Activated CD8-positive, alpha-beta memory T cell treated with anti-CD3 and anti-CD28 coated beads for 24 hours (primary cell): Measurements from ENCODE around the gene KCNJ4.
A peak's percentile ranks its signal among the peaks of the same experiment; 100 is the strongest.

ENCODE experiments used
- DNase-seq: peaks from one replicate; pipeline ENCODE4 v3.0.0-alpha.2; 2020

KCNJ4 gene

DNA sequence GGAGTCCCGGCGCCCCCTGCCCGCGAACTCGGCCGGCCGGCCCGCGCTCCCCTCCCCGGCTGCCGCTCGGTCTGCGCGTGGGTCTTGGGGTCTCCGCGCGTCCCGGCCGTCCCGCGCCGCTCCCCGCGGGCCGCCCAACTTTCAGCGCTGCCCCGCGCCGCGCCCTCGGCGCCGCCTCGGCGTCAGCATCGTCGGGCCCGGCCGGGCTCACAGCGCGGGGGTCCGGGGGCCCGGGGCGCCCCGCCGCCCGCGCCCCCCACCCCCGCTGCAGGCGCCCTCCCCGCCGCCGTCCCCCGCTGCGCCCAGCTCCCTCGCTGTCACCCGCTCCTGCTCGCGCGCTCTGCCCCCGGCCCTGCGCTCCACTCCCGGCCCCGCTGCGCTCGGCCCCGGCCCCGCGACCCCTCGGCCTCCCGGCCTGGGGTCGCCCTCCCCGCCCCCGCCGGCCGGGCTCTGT lies at the start of gene KCNJ4:
TSS of gene KCNJ4 (minus strand) at position 124 of the 454 bp plus-strand sequence. CDS start 27,067 bp downstream, outside the sequence.
- no peak for DNase-seq

GRCh38 chr22:38503021-38503420 lies 48.0 kb upstream of the KCNJ4 start:
- no peak for DNase-seq

DNA sequence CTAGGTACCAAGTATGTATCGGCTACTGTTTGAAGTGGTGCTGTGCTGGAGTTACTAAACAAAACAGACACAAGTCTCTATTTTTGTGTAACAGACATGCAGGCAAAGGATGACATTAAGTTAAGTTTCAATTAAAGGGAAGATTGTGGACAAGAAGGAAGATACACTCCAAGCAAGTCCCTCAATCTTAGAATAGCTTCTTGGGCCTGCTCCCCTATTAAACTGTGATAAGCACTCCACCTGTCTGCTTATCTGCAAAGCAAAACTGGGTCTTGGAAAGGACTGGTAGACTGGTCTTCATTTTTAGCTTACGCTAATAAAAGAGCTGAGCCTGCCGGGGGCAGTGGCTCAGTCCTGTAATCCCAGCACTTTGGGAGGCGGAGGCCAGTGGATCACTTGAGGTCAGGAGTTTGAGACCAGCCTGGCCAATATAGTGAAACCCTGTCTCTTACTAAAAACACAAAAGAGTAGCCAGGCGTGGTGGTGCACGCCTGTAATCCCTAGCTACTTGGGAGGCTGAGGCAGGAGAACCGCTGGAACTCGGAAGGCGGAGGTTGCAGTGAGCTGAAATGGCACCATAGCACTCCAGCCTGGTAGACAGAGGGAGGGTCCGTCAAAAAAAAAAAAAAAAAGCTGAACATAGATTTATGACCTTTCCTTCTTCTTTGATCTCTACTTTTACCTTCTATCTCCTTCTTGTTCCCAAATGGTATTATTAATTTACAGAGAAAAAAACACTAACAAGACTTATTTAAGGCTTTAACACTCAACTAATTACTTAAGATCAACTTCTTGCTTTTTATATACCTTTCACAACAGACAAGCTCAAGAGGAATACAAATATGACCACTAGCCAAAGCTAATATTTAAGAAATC lies 47.0 kb upstream of the KCNJ4 start:
- DNase-seq = no peak

- DNase-seq = no peak
Observed at GRCh38 chr22:38497869-38498268, 42.9 kb upstream of the KCNJ4 start.

DNA sequence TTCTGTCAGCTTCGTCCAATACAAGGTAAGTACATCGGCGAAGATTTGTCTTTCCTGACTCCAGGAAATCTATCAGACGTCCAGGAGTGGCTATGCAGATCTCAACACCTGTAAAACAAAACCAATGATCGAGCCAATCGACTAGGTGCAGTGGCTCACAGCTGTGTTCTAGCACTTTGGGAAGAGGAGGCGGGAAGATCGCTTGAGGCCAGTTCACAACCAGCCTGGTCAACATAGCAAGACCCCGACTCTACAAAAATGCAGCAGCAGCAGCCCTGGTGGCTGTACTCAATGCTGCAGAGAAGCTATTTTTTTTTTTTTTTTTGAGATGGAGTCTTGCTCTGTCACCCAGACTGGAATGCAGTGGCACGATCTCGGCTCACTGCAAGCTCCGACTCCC lies 39.9 kb upstream of the KCNJ4 start:
- no peak for DNase-seq

DNA sequence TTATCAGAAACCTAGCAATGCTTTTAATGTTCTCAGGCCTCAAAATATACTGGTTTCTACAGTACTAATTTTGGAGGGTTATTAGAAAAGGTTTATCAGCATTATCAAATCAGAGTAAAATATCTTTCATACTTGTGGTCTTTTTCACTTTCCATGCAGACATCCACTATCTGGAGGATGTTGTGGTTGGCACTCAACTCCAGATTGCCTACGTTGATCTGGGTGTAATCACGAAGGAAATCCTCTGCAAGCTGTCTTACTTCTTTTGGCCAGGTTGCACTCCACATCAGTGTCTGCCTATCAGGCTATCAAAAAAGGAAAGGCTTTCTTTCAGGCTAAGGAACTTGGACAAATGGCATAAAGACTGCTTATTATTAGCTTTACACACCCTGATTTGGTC lies 39.5 kb upstream of the KCNJ4 start:
- DNase-seq = no peak

DNA sequence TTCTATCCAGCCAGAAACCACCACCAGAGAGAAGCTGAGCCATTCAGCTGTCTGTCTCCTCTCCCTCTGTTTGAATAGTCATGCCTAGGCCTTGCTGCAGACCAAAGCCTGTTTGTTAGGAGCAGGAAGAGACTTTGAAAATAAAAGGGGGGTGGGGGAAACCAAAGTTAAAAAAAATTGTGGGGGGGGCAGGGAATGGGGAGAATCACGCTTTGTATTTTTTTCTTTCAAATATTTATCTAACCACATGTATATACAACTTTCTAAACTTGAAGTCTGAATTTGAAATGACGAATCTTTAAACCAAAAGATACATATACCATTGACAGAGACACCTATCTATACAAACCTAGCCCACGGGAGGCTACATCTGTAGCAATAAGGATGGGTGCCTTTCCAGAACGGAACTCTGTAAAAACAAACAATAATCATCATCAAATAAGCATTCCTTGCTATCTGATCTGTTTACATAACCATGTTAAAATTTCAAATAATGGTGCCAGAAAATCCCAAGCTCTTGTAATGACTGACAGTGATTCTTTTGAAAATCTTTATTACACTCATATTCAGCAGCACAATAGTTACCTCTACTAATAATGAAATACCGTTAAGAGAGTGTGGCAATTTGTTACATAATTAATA lies 36.8 kb upstream of the KCNJ4 start:
- DNase-seq = no peak

DNA sequence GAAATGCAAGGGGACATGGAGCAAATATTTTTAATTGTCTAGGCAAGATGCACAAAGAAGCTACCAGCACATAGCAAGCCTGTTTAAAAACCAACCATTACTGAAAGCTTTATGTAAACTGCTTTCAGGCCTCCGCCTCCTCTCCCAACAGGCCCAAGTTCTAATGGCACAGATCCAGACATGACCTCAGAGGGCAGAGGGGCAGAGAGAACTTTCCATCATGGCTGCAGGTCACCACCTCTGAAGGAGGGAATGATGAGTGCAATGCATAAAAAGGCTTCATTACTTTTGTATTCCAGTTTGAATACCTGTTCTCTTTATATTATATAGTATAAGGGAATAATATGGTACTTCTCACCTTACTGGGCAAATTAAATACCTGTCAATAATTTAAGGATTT lies 35.9 kb upstream of the KCNJ4 start:
- peak; percentile 48 for DNase-seq

GRCh38 chr22:38490475-38490874 lies 35.5 kb upstream of the KCNJ4 start:
- DNase-seq = peak; percentile 50

DNA sequence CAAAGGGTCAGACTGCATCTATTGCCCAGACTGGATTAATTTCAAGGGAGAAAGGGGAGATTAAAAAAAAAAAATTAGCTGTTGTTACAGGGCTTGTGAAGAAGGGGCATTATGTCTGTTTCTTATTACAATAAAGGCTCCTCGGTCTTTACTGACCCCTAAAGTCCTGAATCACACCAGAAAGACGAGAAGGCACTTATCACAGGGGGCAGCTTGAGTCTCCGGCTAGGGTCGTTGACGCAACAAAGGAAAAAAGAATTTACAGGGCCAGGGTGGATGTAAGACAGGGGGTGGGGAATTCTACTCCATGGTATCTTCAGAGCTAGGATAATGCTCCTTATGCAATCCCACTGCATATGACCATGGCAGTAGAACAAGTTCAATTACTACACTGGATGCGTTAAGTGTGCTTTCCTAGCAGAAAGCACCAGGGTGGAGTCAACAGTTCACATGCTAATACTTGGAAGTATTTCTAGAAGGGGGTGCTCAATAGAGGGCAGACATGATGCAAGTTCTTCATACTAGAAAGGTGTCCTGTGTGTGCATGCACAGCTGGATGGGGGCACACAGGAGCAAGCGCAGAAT lies 34.7 kb upstream of the KCNJ4 start:
- peak; percentile 42 for DNase-seq

DNA sequence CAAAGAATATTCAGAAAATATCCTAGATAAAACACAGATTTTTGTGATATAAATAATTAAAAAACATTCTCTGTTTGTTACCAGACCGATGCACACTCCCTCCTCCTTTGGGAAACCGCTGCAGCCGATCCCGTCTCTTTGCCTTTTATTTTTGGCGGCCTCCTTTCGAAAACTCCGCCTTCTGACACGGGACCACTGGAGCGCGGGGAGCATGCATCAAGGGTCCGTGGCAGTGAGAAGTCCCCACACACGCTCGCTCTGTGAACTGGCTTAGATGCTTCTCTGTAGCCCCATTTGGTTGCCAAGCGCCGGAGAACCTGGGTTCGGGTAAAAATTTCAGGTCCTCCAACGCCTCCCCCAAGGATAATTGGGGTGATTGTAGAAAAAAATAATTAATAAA lies 34.1 kb upstream of the KCNJ4 start:
- DNase-seq = peak; percentile 54

DNA sequence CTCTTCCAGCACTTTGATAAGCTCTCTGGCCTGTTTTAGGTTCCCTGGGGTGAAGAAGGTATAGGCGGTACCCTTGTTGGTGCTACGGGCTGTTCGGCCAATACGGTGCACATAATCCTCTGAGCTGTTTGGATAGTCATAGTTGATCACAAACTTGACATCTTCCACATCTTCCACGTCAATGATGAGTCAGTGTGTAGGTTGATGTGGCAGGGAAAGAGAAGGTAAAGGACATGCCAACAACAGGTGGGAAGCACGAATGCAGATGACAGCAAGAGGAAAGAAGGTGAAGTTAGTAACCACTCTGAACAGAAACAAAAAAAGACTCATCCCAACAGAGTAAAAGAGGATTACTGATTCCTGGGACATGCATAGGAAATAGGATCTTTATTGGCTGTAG lies 32.9 kb upstream of the KCNJ4 start:
- DNase-seq = no peak

- no peak for DNase-seq
Observed at GRCh38 chr22:38485783-38486182, 30.8 kb upstream of the KCNJ4 start.

- DNase-seq = no peak
Observed at GRCh38 chr22:38484244-38484643, 29.2 kb upstream of the KCNJ4 start.

DNA sequence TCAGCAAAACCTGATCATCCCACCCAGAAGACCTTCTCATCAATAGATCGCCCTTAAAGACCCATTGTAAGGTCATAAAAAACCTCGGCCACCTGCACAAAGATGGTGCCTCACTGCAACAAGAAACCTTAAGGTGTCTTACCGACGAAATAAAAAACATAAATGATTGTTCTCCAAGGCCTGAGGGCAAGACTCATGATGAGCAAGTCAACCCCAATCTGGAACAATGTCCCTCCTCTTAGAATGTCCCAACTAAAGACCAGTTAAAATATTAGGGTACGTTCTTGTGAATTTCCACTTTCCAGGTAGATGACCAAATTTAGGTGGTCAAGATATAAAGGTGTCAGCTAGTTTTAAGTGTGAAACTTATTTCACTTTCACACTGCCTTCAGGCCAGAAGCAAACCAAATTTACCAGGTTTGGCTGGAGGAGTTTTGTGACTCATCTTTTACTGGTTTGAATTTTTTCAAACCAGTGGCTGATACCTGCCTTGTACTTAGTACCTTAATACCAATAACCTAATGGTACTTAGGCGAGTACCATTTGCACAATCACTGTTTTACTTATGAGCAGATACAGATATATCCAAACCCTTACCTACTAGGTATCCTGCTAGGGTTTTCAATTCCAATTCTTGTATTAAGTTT lies 27.8 kb upstream of the KCNJ4 start:
- DNase-seq = peak; percentile 28

DNA sequence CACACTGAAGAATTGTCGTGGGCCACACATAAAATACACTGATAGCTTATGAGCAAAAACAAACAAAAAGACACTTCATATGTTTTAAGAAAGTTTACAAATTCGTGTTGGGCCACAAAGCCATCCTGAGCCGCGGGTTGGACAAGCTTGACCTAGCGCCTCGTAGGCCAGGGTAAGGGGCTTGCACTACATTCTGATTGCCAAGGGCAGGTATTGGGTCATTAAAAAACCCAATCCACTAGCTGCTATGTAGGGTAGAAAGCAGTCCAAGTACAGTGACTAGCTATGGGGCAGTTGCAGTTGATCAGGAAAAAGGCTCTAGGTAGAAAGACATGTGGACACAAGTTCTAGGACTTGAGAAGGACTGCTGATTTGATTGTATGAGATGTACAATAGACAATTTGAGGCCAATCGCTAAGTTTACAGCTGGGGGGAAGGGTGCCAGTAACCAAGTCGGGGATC lies 26.9 kb upstream of the KCNJ4 start:
- peak; percentile 56 for DNase-seq

- peak; percentile 52 for DNase-seq
Observed at GRCh38 chr22:38481162-38481870, 26.3 kb upstream of the KCNJ4 start.

GRCh38 chr22:38479096-38479837 lies 24.3 kb upstream of the KCNJ4 start:
- DNase-seq = no peak

DNA sequence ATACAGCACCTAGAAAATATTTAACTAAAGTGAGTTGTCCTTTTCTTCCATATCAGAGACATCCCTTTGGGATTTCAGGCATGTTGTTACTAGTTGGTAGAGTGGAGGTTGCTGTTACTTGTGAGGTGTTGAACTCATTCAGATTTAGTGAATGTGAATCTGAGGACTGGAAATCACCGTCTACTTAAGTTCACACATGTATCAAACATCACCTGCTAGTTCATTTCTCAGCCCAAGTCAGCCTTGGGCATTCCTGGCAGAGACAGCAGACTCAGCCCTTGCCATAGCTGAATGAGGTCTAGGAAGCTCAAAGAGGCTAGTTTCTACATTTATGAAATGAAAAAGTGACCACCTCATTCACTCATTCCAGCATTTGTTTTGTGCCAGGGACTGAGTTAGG lies 22.6 kb upstream of the KCNJ4 start:
- no peak for DNase-seq

DNA sequence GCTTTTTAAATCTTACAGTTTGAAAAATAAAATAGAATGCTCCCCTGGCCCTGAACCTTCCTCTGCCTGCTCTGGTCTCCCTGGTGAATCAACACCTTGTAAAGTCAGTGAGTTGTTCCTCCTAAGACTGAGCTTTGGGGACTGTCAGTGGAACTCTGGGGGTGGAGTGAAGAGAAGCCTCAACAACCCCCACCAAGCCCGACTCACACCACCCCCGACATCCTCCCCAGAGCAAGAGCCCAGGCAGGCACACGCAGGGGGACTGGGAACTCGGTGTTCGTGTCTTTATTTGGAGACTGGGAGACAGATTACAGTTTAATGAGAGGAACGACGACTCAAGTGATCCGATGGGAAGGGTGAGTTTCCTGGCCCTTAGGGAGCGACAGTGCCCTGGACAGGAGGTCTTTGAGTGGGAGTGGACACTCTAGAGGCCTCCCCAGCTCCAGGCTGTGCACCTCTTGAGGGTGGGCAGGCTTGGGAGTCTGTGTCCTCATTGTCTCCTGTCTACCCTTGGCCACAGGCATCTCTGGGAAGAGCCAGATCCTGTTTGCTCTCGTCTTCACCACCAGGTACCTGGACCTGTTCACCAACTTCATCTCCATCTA lies 19.1 kb upstream of the KCNJ4 start:
- no peak for DNase-seq

DNA sequence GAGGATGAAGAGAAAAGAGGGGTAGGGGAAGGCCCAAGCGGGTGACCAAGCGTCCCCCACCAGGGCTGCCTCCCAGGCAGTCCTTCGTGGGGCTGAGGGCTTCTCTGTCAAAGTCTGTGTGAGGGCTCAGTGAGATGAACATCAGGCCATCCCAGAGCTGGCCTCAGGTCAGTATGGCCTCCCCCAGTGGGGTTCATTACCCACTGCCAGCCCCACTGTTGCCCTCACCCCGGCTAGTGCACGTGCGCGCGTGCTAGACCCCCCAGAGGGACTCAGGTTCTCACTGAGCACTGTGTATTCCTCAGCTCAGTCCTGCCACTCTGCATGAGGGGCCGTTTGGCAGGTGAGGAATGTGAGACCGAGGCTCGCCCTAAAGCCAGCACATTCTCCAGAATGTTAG lies 16.2 kb upstream of the KCNJ4 start:
- DNase-seq = no peak
